ENCODE results near the gene SUMO1.

GRCh38 chr2:202185156-202185555 is 53.2 kb downstream of the SUMO1 start:
- no peak for TF ChIP-seq CTCF (IDR thresholded peaks at IDR 0.05)
- TF ChIP-seq EZH2 (IDR thresholded peaks at IDR 0.05; ENCODE audit: borderline replicate concordance, insufficient read depth, low read depth, low read length, poor library complexity, severe bottlenecking): no peak

All from B cell (primary cell).